Measurements from ENCODE around the gene UNC5C. TPM values are rescaled to one million over a fixed set of nuclear protein-coding genes. Genes with fewer than 3 reads are reported as not detected.

UNC5C gene
- total RNA-seq, 4 donors from 2014 or later, result 2.2 to 19.0 (median 2.5) TPM

GRCh38 chr4:95263960-95264359, 284.8 kb downstream of the UNC5C start:
- H3K27ac ChIP-seq, result no peak overlapping the region
- H3K4me1 ChIP-seq, result no peaks in the 10 kb centered on the region
- TF ChIP-seq CTCF (IDR thresholded peaks at IDR 0.05) (no peak), POLR2A (IDR thresholded peaks at IDR 0.05) (no peak)
- no peaks in the 10 kb centered on the region for H3K9me3 ChIP-seq
- no peaks in the 10 kb centered on the region for H3K36me3 ChIP-seq
- no peaks in the 10 kb centered on the region for H3K27me3 ChIP-seq
- H3K4me3 ChIP-seq, result no peak overlapping the region
- no peak for DNase-seq

- no peaks in the 10 kb centered on the region for H3K27me3 ChIP-seq
- DNase-seq, result no peak
- no peak overlapping the region for H3K4me3 ChIP-seq
- H3K36me3 ChIP-seq, result no peaks in the 10 kb centered on the region
- H3K9me3 ChIP-seq, result no peaks in the 10 kb centered on the region
- TF ChIP-seq CTCF (IDR thresholded peaks at IDR 0.05) (no peak), POLR2A (IDR thresholded peaks at IDR 0.05) (no peak)
- H3K27ac ChIP-seq, result no peak overlapping the region
- no peaks in the 10 kb centered on the region for H3K4me1 ChIP-seq
Observed at GRCh38 chr4:95263391-95263790, 285.4 kb downstream of the UNC5C start.

GRCh38 chr4:95256108-95256835, 292.5 kb downstream of the UNC5C start:
- TF ChIP-seq CTCF (IDR thresholded peaks at IDR 0.05), result no peak
- no peak for TF ChIP-seq POLR2A (IDR thresholded peaks at IDR 0.05)
- Histone ChIP-seq H3K27me3 (no peaks in the 10 kb centered on the region), H3K4me1 (no peaks in the 10 kb centered on the region), H3K27ac (no peak overlapping the region), H3K4me3 (no peak overlapping the region), H3K36me3 (no peaks in the 10 kb centered on the region), H3K9me3 (no peaks in the 10 kb centered on the region)
- DNase-seq, result no peak

- no peak overlapping the region for H3K27ac ChIP-seq
- H3K4me3 ChIP-seq, result no peak overlapping the region
- no peaks in the 10 kb centered on the region for H3K9me3 ChIP-seq
- H3K36me3 ChIP-seq, result no peaks in the 10 kb centered on the region
- DNase-seq, result no peak
- no peaks in the 10 kb centered on the region for H3K4me1 ChIP-seq
- H3K27me3 ChIP-seq, result no peaks in the 10 kb centered on the region
- TF ChIP-seq POLR2A (IDR thresholded peaks at IDR 0.05) (no peak), CTCF (IDR thresholded peaks at IDR 0.05) (no peak)
Observed at GRCh38 chr4:95255396-95256107, 293.2 kb downstream of the UNC5C start.

DNA sequence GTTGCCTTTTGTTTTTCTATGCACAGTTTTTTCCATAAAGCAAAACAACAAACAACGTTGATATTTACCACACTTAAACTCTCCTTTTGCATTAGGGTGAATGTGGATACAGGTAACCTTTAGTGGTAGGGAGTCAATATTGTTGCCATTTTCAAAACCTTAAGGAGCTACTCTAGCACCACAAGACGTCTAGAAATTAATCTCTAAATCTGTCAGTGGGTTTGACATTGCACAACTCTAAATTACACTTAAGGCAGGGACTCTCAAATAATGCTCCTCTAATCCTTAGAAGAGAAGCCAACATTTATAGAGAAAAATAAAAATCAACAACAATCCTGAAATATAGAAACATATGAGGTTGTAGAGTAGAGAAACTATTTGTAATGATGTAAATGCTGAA, 297.2 kb downstream of the UNC5C start:
- H3K4me3 ChIP-seq, result no peak overlapping the region
- no peak for DNase-seq
- no peaks in the 10 kb centered on the region for H3K9me3 ChIP-seq
- no peaks in the 10 kb centered on the region for H3K36me3 ChIP-seq
- no peaks in the 10 kb centered on the region for H3K4me1 ChIP-seq
- TF ChIP-seq CTCF (IDR thresholded peaks at IDR 0.05) (no peak), POLR2A (IDR thresholded peaks at IDR 0.05) (no peak)
- H3K27ac ChIP-seq, result no peak overlapping the region
- H3K27me3 ChIP-seq, result no peaks in the 10 kb centered on the region
